Measurements from ENCODE around the gene LRRC3.

LRRC3 gene

DNA sequence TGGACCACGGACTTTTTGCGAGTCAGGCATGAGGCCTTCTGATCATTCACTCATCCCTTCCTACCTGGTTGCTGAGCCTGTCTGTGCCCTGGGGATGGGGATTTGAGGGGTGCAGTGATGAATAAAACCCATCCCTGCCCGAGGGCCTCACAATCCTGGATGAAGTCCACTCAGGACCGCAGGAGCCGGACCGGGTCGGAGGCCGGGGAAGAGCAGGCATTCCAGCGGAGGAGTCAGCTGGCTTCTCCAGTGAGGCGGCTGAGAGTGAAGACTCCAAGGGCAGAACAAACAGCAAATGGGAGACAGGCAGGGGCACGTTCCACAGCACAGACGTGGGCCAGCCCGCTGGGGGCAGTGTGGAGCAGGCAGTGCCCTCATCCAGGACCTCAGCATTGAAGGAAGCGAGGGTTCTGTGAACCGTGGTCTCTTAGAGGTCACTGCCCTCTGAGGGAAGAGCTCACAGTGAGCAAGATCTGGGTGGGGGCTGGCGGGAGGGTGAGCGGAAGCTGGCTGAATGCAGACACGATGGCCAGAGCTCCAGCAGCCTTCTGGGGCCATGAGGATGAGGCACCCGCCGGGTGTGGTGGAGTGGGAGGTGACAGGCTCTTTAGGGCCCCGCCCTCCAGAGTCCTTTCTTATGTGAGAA lies 10.9 kb upstream of the LRRC3 start:
- no peaks in the 10 kb centered on the region for H3K79me2 ChIP-seq (ENCODE audit: insufficient read depth, low read length)
- H3F3A ChIP-seq (ENCODE audit: low read depth): no peaks in the 10 kb centered on the region
- H2AFZ ChIP-seq (ENCODE audit: low read length): no peak overlapping the region
- H4K20me1 ChIP-seq (ENCODE audit: insufficient read depth, low read length, poor library complexity, severe bottlenecking): no peaks in the 10 kb centered on the region
- no peaks in the 10 kb centered on the region for H3K4me1 ChIP-seq (ENCODE audit: insufficient read depth, low read length, poor library complexity, severe bottlenecking)
- no peak overlapping the region for H3K9ac ChIP-seq (ENCODE audit: low read depth, low read length, poor library complexity, severe bottlenecking)
- no peaks in the 10 kb centered on the region; the same call in 1 of the 2 replicates for H3K9me3 ChIP-seq (ENCODE audit: insufficient read depth, low read depth, low read length)
- no peak for TF ChIP-seq EZH2phosphoT487 (IDR thresholded peaks at IDR 0.05; ENCODE audit: borderline replicate concordance)
- TF ChIP-seq, protein P1, sequence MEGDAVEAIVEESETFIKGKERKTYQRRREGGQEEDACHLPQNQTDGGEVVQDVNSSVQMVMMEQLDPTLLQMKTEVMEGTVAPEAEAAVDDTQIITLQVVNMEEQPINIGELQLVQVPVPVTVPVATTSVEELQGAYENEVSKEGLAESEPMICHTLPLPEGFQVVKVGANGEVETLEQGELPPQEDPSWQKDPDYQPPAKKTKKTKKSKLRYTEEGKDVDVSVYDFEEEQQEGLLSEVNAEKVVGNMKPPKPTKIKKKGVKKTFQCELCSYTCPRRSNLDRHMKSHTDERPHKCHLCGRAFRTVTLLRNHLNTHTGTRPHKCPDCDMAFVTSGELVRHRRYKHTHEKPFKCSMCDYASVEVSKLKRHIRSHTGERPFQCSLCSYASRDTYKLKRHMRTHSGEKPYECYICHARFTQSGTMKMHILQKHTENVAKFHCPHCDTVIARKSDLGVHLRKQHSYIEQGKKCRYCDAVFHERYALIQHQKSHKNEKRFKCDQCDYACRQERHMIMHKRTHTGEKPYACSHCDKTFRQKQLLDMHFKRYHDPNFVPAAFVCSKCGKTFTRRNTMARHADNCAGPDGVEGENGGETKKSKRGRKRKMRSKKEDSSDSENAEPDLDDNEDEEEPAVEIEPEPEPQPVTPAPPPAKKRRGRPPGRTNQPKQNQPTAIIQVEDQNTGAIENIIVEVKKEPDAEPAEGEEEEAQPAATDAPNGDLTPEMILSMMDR (conservative IDR thresholded peaks at IDR 0.05; ENCODE audit: low read length): no peak
- H3K4me2 ChIP-seq (ENCODE audit: low read depth, low read length, poor library complexity, severe bottlenecking): no peak overlapping the region
- H3K36me3 ChIP-seq (ENCODE audit: insufficient read depth, low read length): no peaks in the 10 kb centered on the region
- H3K27me3 ChIP-seq (ENCODE audit: insufficient read depth, low read length, poor library complexity, severe bottlenecking): no peaks in the 10 kb centered on the region
- H3K4me3 ChIP-seq (ENCODE audit: low read length, poor library complexity, severe bottlenecking): no peak overlapping the region
- no peaks in the 10 kb centered on the region for H3K9me2 ChIP-seq (replicated peaks; ENCODE audit: low read depth, low read length)

DNA sequence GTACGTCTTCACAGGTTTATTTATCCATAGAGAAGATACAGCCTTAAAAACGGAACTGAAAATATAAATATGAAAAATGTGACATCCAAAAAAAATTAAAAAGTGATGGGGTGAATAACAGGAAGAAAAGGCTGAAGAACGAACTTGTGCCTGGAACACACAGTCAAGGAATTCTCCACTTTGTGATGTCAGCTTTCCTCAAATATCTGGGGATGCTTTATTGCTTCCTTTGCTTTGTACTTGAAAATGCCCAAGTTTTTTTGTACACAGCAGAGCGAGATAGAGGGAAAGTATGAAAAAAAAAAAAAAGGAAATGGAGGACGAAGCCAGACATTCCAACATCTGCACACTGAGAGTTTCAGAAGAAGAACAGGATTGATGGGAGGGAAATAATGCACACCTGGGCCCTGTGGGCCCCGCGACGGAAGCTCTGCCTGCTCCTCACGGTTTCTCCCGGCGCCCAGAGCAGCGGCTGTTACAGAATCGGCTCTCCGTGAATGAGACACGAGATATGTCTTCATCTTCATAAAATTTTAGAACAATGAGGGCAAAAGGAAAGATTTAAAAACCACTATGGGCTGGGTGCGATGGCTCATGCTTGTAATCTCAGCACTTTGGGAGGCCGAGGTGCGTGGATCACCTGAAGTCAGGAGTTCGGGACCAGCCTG lies 10.0 kb upstream of the LRRC3 start:
- Histone ChIP-seq H3K9ac (ENCODE audit: low read depth, low read length, poor library complexity, severe bottlenecking) (no peak overlapping the region), H3K4me3 (ENCODE audit: low read length, poor library complexity, severe bottlenecking) (no peak overlapping the region), H3K4me2 (ENCODE audit: low read depth, low read length, poor library complexity, severe bottlenecking) (no peak overlapping the region), H3K9me2 (replicated peaks; ENCODE audit: low read depth, low read length) (no peaks in the 10 kb centered on the region), H3F3A (ENCODE audit: low read depth) (no peaks in the 10 kb centered on the region), H3K27me3 (ENCODE audit: insufficient read depth, low read length, poor library complexity, severe bottlenecking) (no peaks in the 10 kb centered on the region), H4K20me1 (ENCODE audit: insufficient read depth, low read length, poor library complexity, severe bottlenecking) (no peaks in the 10 kb centered on the region), H3K36me3 (ENCODE audit: insufficient read depth, low read length) (no peaks in the 10 kb centered on the region), H3K9me3 (ENCODE audit: insufficient read depth, low read depth, low read length) (no peaks in the 10 kb centered on the region), H2AFZ (ENCODE audit: low read length) (no peak overlapping the region), H3K4me1 (ENCODE audit: insufficient read depth, low read length, poor library complexity, severe bottlenecking) (no peaks in the 10 kb centered on the region), H3K79me2 (ENCODE audit: insufficient read depth, low read length) (no peaks in the 10 kb centered on the region)
- TF ChIP-seq, protein P1 (conservative IDR thresholded peaks at IDR 0.05; ENCODE audit: low read length): no peak

DNA sequence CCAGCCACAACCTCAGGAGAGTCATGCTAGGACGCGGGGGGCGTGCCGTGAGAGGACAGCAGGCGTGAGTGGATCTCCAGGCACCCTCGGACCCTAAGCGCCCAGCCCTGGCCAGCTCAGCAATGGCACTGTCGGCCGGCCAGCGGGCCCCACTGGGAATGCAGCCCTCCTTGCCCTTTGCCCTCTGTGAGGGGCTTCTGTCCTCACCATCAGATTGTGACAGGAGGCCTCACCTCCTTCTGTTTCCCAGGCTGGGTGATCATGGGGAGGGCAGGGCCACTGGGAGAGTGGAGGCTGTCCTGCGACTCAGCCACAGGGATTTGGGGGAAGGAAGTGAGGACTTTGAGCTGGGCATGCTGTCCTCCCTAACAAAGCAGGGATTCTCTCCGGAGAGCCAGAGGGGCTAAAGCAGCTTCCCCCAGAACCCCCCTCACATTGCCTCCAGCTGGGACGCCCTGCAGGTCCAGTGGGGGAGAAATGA lies 6.6 kb upstream of the LRRC3 start:
- Histone ChIP-seq H3F3A (ENCODE audit: low read depth) (no peaks in the 10 kb centered on the region), H3K4me3 (ENCODE audit: low read length, poor library complexity, severe bottlenecking) (no peak overlapping the region), H3K27me3 (ENCODE audit: insufficient read depth, low read length, poor library complexity, severe bottlenecking) (no peaks in the 10 kb centered on the region), H3K79me2 (ENCODE audit: insufficient read depth, low read length) (no peaks in the 10 kb centered on the region), H3K9me3 (ENCODE audit: insufficient read depth, low read depth, low read length) (no peaks in the 10 kb centered on the region), H3K4me2 (ENCODE audit: low read depth, low read length, poor library complexity, severe bottlenecking) (no peak overlapping the region), H3K36me3 (ENCODE audit: insufficient read depth, low read length) (no peaks in the 10 kb centered on the region), H4K20me1 (ENCODE audit: insufficient read depth, low read length, poor library complexity, severe bottlenecking) (no peaks in the 10 kb centered on the region), H3K9me2 (replicated peaks; ENCODE audit: low read depth, low read length) (no peaks in the 10 kb centered on the region), H2AFZ (ENCODE audit: low read length) (no peak overlapping the region), H3K9ac (ENCODE audit: low read depth, low read length, poor library complexity, severe bottlenecking) (no peak overlapping the region), H3K4me1 (ENCODE audit: insufficient read depth, low read length, poor library complexity, severe bottlenecking) (no peaks in the 10 kb centered on the region)
- TF ChIP-seq, protein P1 (conservative IDR thresholded peaks at IDR 0.05; ENCODE audit: low read length): no peak
- TF ChIP-seq EZH2phosphoT487 (IDR thresholded peaks at IDR 0.05; ENCODE audit: borderline replicate concordance): no peak
